NB4 (cell line): ENCODE measurements around the gene ZNF69.
"Not testable (repeated sequence)": the region's sequence is repeated elsewhere in the genome, so short reads cannot be mapped to it uniquely, and the experiment has no call there.

Experiments
- DNase-seq: peaks from one replicate; pipeline ENCODE4 v3.0.0; 2010; ENCODE audit warnings: low read depth
- H3K4me3 ChIP-seq: one replicate; pipeline ENCODE4 v1.5.1; 2011; ENCODE audit warnings: mild to moderate bottlenecking, low read depth, low read length, moderate library complexity
- CTCF ChIP-seq: IDR thresholded peaks from one replicate; pipeline ENCODE4 v1.5.1; 2012; ENCODE audit warnings: low read depth, low read length
- MYC ChIP-seq: IDR thresholded peaks from 2 replicates; pipeline ENCODE4 v1.6.1; 2011; ENCODE audit warnings: low read depth, low read length
- POLR2A ChIP-seq: IDR thresholded peaks from 2 replicates; pipeline ENCODE4 v1.6.1; 2011; ENCODE audit warnings: mild to moderate bottlenecking; ENCODE audit not compliant: insufficient read length; ENCODE audit errors: extremely low read depth
- TF ChIP-seq, protein P1 (sequence below): IDR thresholded peaks from 2 replicates; pipeline ENCODE4 v1.6.1; 2011; ENCODE audit warnings: low read depth, low read length

Gene ZNF69

GRCh38 chr19:11872624-11873023 lies 15.0 kb upstream of the ZNF69 start:
- no peak overlapping the region for H3K4me3 ChIP-seq
- TF ChIP-seq CTCF (no peak), POLR2A (no peak), MYC (no peak)
- TF ChIP-seq, protein P1, sequence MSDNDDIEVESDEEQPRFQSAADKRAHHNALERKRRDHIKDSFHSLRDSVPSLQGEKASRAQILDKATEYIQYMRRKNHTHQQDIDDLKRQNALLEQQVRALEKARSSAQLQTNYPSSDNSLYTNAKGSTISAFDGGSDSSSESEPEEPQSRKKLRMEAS, result no peak
- no peak for DNase-seq

DNA sequence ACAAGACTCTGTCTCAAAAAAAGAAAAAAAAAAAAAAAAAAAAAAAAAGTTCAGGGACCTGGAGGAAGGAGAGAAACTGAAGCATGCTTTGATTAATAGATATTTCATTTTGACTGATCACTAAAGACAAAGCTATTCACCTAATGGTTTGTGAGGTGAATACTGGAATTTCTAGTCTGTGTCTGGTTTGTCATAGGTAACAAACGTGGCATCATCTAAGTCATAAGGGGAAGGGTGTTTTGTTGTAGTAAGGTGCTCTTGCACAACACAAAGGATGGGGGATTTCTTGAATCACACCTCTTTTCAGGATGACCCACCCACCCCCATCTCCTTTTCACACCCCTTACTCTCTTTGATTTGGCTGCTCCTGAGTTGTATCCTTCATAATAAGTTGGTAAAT lies 13.8 kb upstream of the ZNF69 start:
- TF ChIP-seq POLR2A (no peak), CTCF (no peak), MYC (no peak)
- TF ChIP-seq, protein P1, result no peak
- no peak for DNase-seq

DNA sequence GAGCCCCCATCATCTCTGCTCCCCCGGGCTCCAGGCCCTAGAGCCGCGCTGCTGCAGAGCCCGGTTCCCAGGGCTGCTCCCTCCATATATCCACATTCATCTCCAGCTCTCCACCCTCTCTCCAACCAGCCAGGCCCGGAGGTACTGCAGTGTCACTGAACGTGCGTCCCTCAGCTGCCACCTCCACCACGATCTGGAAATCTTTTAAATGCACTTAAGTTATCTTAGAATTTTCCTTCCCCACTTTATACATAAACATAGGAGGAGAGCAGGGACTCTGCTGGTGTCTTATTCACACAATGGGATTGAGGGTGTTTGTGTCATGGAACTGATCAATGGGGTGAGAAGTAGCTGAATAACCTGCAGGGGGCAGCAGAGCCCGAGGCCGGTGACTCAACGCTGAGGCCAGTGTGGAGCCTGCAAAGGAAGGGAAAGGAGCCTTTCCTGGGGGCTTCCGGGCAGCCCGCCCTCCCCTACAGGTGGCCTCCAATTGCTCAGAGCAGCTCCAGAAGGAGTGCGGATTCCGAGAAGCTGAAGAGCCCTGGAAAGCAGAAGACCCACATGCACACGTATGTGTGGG lies 7.8 kb upstream of the ZNF69 start:
- DNase-seq, result peak; percentile 47
- TF ChIP-seq CTCF, result peak; percentile 14
- not testable (repeated sequence) for H3K4me3 ChIP-seq

More for the DNA sequence above, 13.8 kb upstream of the ZNF69 start:
- no peak overlapping the region for H3K4me3 ChIP-seq

GRCh38 chr19:11880598-11880997 lies 7.0 kb upstream of the ZNF69 start:
- no peak for DNase-seq
- no peak overlapping the region for H3K4me3 ChIP-seq
- TF ChIP-seq MYC (no peak), POLR2A (no peak), CTCF (no peak)
- TF ChIP-seq, protein P1, result no peak

DNA sequence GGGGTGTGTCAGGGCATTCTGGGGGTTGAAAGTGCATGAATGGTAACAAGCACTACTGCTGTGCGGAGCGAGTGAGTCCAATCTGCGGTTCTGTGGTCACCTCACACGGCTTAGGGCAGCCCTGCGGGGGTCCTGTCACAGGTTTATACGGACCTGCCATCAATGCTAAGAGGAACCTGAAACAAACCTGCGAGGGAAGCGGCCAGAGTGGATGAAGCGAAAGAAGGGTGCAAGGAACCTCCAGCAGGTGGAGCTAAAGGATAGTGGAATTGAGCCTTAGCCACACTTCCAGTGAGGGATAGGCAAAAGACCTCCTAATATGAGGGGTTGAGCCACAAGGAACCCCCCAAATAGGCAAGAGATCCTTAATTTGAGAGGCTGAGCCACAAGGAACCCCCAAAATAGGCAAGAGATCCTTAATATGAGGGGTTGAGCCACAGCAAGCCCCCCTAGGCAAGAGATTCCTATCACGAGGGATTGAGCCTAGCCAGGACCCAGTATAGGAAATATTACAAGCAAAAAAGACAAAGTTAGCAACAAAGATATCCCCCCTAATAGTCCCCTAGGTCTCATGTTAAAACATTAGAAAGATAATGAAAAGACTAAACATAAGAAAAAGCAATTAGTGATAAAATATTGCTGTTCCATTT lies 6.3 kb upstream of the ZNF69 start:
- no peak overlapping the region for H3K4me3 ChIP-seq
- TF ChIP-seq CTCF, result peak; percentile 77
- TF ChIP-seq, protein P1, result no peak
- DNase-seq, result peak; percentile 73

DNA sequence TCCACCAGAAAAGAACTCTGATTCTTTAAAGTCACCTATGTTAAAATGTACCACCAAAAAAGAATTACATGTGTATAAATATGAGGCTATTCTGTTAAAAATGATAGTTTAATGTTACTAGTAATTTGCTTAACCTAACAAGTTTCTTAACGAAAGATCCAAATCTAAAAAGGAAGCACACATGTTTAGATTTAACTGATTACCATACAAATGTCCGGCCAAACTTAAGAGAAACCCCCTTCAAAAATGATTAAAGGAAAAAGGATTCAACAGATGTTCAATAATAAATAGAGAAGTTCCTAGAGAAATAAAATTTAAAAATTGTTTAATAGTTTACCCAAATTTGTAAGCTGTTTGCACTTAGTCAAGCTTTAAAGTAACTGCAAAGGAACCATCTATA lies 5.0 kb upstream of the ZNF69 start:
- no peak overlapping the region for H3K4me3 ChIP-seq
- TF ChIP-seq MYC (no peak), CTCF (no peak), POLR2A (no peak)
- TF ChIP-seq, protein P1, result no peak

More for the DNA sequence above, 5.0 kb upstream of the ZNF69 start:
- no peak for DNase-seq
